ENCODE data around the gene IL1A.

The IL1A gene

DNA sequence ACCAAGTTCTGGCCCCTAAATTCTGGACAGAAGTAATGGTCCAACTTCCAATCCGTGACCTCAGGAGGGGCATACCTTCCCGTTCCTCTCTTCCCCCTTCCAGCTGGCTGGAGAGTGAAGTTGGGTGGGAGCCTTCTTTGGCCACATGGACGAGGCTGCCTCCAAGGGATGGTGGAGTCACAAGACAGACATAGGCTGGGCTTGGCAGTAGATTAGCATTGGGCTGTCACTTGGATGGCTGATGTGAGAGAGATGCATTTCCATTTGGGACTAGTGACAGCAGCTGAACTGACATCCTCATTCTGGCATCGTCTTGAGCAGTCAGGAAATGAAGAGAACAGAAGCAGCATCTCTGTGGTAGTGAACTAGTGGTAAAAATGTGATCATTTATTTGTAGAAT is 50.8 kb downstream of the IL1A start:
- TF ChIP-seq, protein P1, sequence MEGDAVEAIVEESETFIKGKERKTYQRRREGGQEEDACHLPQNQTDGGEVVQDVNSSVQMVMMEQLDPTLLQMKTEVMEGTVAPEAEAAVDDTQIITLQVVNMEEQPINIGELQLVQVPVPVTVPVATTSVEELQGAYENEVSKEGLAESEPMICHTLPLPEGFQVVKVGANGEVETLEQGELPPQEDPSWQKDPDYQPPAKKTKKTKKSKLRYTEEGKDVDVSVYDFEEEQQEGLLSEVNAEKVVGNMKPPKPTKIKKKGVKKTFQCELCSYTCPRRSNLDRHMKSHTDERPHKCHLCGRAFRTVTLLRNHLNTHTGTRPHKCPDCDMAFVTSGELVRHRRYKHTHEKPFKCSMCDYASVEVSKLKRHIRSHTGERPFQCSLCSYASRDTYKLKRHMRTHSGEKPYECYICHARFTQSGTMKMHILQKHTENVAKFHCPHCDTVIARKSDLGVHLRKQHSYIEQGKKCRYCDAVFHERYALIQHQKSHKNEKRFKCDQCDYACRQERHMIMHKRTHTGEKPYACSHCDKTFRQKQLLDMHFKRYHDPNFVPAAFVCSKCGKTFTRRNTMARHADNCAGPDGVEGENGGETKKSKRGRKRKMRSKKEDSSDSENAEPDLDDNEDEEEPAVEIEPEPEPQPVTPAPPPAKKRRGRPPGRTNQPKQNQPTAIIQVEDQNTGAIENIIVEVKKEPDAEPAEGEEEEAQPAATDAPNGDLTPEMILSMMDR (IDR thresholded peaks at IDR 0.05; ENCODE audit: poor library complexity, severe bottlenecking) = no peak
- Histone ChIP-seq H3K4me3 (ENCODE audit: severe bottlenecking) (no peak overlapping the region), H3K27ac (ENCODE audit: poor library complexity, severe bottlenecking) (no peak overlapping the region), H3K27me3 (ENCODE audit: insufficient read depth, poor library complexity, severe bottlenecking) (no peaks in the 10 kb centered on the region), H3K9me3 (ENCODE audit: severe bottlenecking) (no peaks in the 10 kb centered on the region), H3K36me3 (ENCODE audit: low read depth) (peaks cover 13% of the 10 kb centered on the region), H3K4me1 (ENCODE audit: insufficient read depth, poor library complexity, severe bottlenecking) (peaks cover 15% of the 10 kb centered on the region)
- ATAC-seq (ENCODE audit: low read depth) (no peak), DNase-seq (ENCODE audit: low spot score) (no peak)

DNA sequence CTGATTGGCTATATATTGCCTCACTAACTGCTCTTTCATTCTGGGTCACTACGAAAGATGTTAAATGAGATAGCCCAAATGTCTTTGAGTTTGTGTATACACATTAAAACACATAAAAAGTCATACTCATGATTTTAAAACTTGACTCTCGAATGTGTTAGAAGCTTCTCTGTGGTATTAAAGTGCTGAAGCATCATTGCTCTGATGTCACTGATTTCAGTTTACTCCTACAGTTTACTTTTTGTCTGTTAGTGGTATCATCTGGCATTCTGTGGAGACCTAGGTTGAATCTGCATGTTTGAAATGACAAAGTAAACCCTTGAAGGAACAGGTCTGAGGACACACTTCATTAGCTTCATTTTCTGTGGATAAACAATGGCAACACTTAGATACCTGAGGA is 52.8 kb downstream of the IL1A start:
- TF ChIP-seq, protein P1 (IDR thresholded peaks at IDR 0.05; ENCODE audit: poor library complexity, severe bottlenecking) = no peak
- DNase-seq (ENCODE audit: low spot score) = no peak

DNA sequence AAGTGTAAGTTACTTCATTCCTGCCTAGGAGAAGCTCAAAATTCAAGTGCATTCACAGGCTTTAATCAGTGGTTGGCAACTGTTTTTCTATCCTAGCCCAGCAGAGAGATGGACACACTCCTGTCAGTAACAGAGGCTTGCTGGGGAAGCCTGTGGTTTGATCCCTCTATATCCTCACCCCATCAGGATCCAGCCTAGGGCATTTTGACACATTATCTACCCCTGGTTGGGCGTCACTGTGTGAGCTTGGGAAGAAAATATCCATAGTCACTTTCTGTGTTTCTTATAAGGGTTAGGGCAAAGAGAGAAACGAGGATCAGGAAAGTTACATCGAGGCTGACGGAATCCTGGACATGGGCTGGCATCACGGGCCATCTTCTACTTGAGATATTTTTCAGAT is 53.5 kb downstream of the IL1A start:
- no peak overlapping the region for H3K27ac ChIP-seq (ENCODE audit: poor library complexity, severe bottlenecking)
- no peaks in the 10 kb centered on the region for H3K27me3 ChIP-seq (ENCODE audit: insufficient read depth, poor library complexity, severe bottlenecking)
- H3K4me3 ChIP-seq (ENCODE audit: severe bottlenecking) = no peak overlapping the region
- TF ChIP-seq, protein P1 (IDR thresholded peaks at IDR 0.05; ENCODE audit: poor library complexity, severe bottlenecking) = no peak
- no peaks in the 10 kb centered on the region for H3K36me3 ChIP-seq (ENCODE audit: low read depth)
- peaks cover 7% of the 10 kb centered on the region for H3K4me1 ChIP-seq (ENCODE audit: insufficient read depth, poor library complexity, severe bottlenecking)
- ATAC-seq (ENCODE audit: low read depth) (no peak), DNase-seq (ENCODE audit: low spot score) (no peak)
- H3K9me3 ChIP-seq (ENCODE audit: severe bottlenecking) = no peaks in the 10 kb centered on the region

More for the DNA sequence above, 52.8 kb downstream of the IL1A start:
- Histone ChIP-seq H3K9me3 (ENCODE audit: severe bottlenecking) (no peaks in the 10 kb centered on the region), H3K4me3 (ENCODE audit: severe bottlenecking) (no peak overlapping the region), H3K36me3 (ENCODE audit: low read depth) (no peaks in the 10 kb centered on the region), H3K4me1 (ENCODE audit: insufficient read depth, poor library complexity, severe bottlenecking) (peaks cover 1% of the 10 kb centered on the region), H3K27ac (ENCODE audit: poor library complexity, severe bottlenecking) (no peak overlapping the region), H3K27me3 (ENCODE audit: insufficient read depth, poor library complexity, severe bottlenecking) (no peaks in the 10 kb centered on the region)
- ATAC-seq (ENCODE audit: low read depth) = no peak

DNA sequence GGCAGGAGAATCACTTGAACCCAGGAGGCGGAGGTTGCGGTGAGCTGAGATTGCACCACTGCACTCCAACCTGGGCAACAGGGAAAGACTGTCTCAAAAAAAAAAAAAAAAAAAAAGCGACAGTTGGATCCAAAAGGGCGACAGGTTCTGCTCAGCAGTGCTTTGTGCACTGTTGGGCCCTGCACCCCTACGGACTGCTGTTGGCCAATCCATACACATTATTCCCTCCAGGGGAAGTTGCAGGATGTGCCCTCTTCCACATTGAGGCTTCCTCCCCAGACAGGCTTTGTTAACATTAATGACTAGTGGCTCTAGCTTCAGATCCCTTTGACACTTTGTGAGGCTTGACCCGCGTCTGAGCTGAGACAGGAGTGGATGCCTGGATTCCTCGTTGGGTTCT is 54.1 kb downstream of the IL1A start:
- no peaks in the 10 kb centered on the region for H3K9me3 ChIP-seq (ENCODE audit: severe bottlenecking)
- no peaks in the 10 kb centered on the region for H3K36me3 ChIP-seq (ENCODE audit: low read depth)
- TF ChIP-seq, protein P1 (IDR thresholded peaks at IDR 0.05; ENCODE audit: poor library complexity, severe bottlenecking) = no peak
- DNase-seq (ENCODE audit: low spot score) = no peak
- no peak for ATAC-seq (ENCODE audit: low read depth)
- H3K27ac ChIP-seq (ENCODE audit: poor library complexity, severe bottlenecking) = no peak overlapping the region
- peaks cover 7% of the 10 kb centered on the region for H3K4me1 ChIP-seq (ENCODE audit: insufficient read depth, poor library complexity, severe bottlenecking)
- H3K4me3 ChIP-seq (ENCODE audit: severe bottlenecking) = no peak overlapping the region
- H3K27me3 ChIP-seq (ENCODE audit: insufficient read depth, poor library complexity, severe bottlenecking) = no peaks in the 10 kb centered on the region

GRCh38 chr2:112728378-112729175 is 55.7 kb downstream of the IL1A start:
- DNase-seq (ENCODE audit: low spot score) (no peak), ATAC-seq (ENCODE audit: low read depth) (no peak)
- Histone ChIP-seq H3K27ac (ENCODE audit: poor library complexity, severe bottlenecking) (no peak overlapping the region), H3K9me3 (ENCODE audit: severe bottlenecking) (no peaks in the 10 kb centered on the region), H3K4me1 (ENCODE audit: insufficient read depth, poor library complexity, severe bottlenecking) (peaks cover 7% of the 10 kb centered on the region), H3K36me3 (ENCODE audit: low read depth) (no peaks in the 10 kb centered on the region), H3K27me3 (ENCODE audit: insufficient read depth, poor library complexity, severe bottlenecking) (no peaks in the 10 kb centered on the region), H3K4me3 (ENCODE audit: severe bottlenecking) (no peak overlapping the region)
- TF ChIP-seq, protein P1 (IDR thresholded peaks at IDR 0.05; ENCODE audit: poor library complexity, severe bottlenecking) = no peak

Data from RWPE2 (cell line).